GM12864 (cell line): Measurements from ENCODE around the gene ARHGEF6.

Experiments
- DNase-seq: peaks from one replicate; pipeline ENCODE4 v3.0.0-alpha.2; 2011; ENCODE audit warnings: low read depth
- H3K4me3 ChIP-seq: 2 replicates; pipeline ENCODE4 v1.5.1; 2011; ENCODE audit warnings: mild to moderate bottlenecking, low read depth, low read length, control low read depth
- CTCF ChIP-seq: IDR thresholded peaks from 2 replicates; pipeline ENCODE4 v1.5.1; 2011; ENCODE audit warnings: low read depth, mild to moderate bottlenecking, moderate library complexity, low read length, control low read depth, inconsistent platforms; ENCODE audit errors: missing control alignments

ARHGEF6 gene

GRCh38 chrX:136662104-136662503 lies 118.6 kb downstream of the ARHGEF6 start:
- no peak for TF ChIP-seq CTCF
- DNase-seq: no peak
- no peak overlapping the region for H3K4me3 ChIP-seq

GRCh38 chrX:136660896-136661295 lies 119.8 kb downstream of the ARHGEF6 start:
- no peak overlapping the region for H3K4me3 ChIP-seq
- no peak for DNase-seq
- no peak for TF ChIP-seq CTCF

GRCh38 chrX:136659174-136659573 lies 121.6 kb downstream of the ARHGEF6 start:
- H3K4me3 ChIP-seq: no peak overlapping the region
- DNase-seq: no peak
- no peak for TF ChIP-seq CTCF

- H3K4me3 ChIP-seq: no peak overlapping the region
- TF ChIP-seq CTCF: no peak
- no peak for DNase-seq
Observed at GRCh38 chrX:136658151-136658550, 122.6 kb downstream of the ARHGEF6 start.

GRCh38 chrX:136656361-136656964 lies 124.3 kb downstream of the ARHGEF6 start:
- TF ChIP-seq CTCF: no peak
- no peak for DNase-seq
- no peak overlapping the region for H3K4me3 ChIP-seq

- H3K4me3 ChIP-seq: no peak overlapping the region
- DNase-seq: no peak
- no peak for TF ChIP-seq CTCF
Observed at GRCh38 chrX:136652822-136653723, 127.7 kb downstream of the ARHGEF6 start.
